Liver (tissue), 9 donors: Measurements from ENCODE around the gene CADPS. TPM values are rescaled to one million over a fixed set of nuclear protein-coding genes. Genes with fewer than 3 reads are reported as not detected.

Experiments
- DNase-seq: peaks from one replicate; pipeline ENCODE4 v3.0.0-alpha.2; 2017; ENCODE audit warnings: low spot score
- H3K27ac ChIP-seq, 2 donors: one replicate each; pipeline ENCODE4 v1.7.0; 2013; ENCODE audit warnings: inconsistent platforms in 2 of 2, low read length in 2 of 2, control low read depth in 1 of 2, low read depth in 1 of 2, mild to moderate bottlenecking in 1 of 2
- H3K27me3 ChIP-seq, 4 donors: one replicate each; pipeline versions ENCODE4 v1.6.1 to v1.7.0; 2013; ENCODE audit warnings: low read length in 3 of 4, inconsistent platforms in 1 of 4, mild to moderate bottlenecking in 1 of 4, moderate library complexity in 1 of 4; ENCODE audit not compliant: control insufficient read depth in 4 of 4, insufficient read depth in 4 of 4
- H3K36me3 ChIP-seq, 4 donors: one replicate each; pipeline versions ENCODE4 v1.6.1 to v1.7.0; 2013; ENCODE audit warnings: low read length in 3 of 4, mild to moderate bottlenecking in 3 of 4, low read depth in 1 of 4, moderate library complexity in 1 of 4; ENCODE audit not compliant: control insufficient read depth in 4 of 4, insufficient read depth in 3 of 4
- H3K4me1 ChIP-seq, 4 donors: one replicate each; pipeline versions ENCODE4 v1.6.1 to v1.7.0; 2013; ENCODE audit warnings: low read length in 3 of 4, mild to moderate bottlenecking in 3 of 4, moderate library complexity in 1 of 4; ENCODE audit not compliant: control insufficient read depth in 4 of 4, insufficient read depth in 4 of 4
- H3K4me3 ChIP-seq, 3 donors: one replicate each; pipeline versions ENCODE4 v1.6.1 to v1.7.0; 2013; ENCODE audit warnings: low read length in 3 of 3, control low read depth in 1 of 3, low read depth in 1 of 3, mild to moderate bottlenecking in 1 of 3
- H3K9ac ChIP-seq, 2 donors: one replicate each; pipeline ENCODE4 v1.7.0; 2013; ENCODE audit warnings: low read length in 2 of 2, mild to moderate bottlenecking in 2 of 2, moderate library complexity in 2 of 2, control low read depth in 1 of 2, low read depth in 1 of 2
- H3K9me3 ChIP-seq, 4 donors: one replicate each; pipeline versions ENCODE4 v1.6.1 to v1.7.0; 2013; ENCODE audit warnings: low read length in 3 of 4; ENCODE audit not compliant: control insufficient read depth in 4 of 4
- ATF3 ChIP-seq: IDR thresholded peaks from 2 replicates; pipeline ENCODE4 v1.6.1; 2016; ENCODE audit warnings: antibody characterized with exemption
- CTCF ChIP-seq: fragments of 150-350 bp; IDR thresholded peaks from 2 replicates; pipeline ENCODE4 v1.5.1; 2017; ENCODE audit warnings: improper control_type of control experiment, low read depth, low read length; ENCODE audit not compliant: missing input control
- EGR1 ChIP-seq, 2 donors: IDR thresholded peaks; 2 replicates each; pipeline ENCODE4 v1.6.1; 2016 to 2018; ENCODE audit warnings: antibody characterized with exemption in 2 of 2, low read depth in 2 of 2
- FOXA1 ChIP-seq: IDR thresholded peaks from 2 replicates; pipeline ENCODE4 v1.6.1; 2016; ENCODE audit warnings: antibody characterized with exemption
- FOXA2 ChIP-seq: IDR thresholded peaks from 2 replicates; pipeline ENCODE4 v1.6.1; 2016; ENCODE audit warnings: antibody characterized with exemption
- GABPA ChIP-seq, 2 donors: IDR thresholded peaks in 1 of 2; conservative IDR thresholded peaks in 1 of 2; 2 replicates each; pipeline ENCODE4 v1.6.1; 2016; ENCODE audit warnings: antibody characterized with exemption in 2 of 2, mild to moderate bottlenecking in 1 of 2, moderate library complexity in 1 of 2
- HNF4A ChIP-seq, 2 donors: conservative IDR thresholded peaks; 2 replicates each; pipeline ENCODE4 v1.6.1; 2016; ENCODE audit warnings: antibody characterized with exemption in 2 of 2, mild to moderate bottlenecking in 2 of 2
- HNF4G ChIP-seq: IDR thresholded peaks from 2 replicates; pipeline ENCODE4 v1.6.1; 2016; ENCODE audit warnings: antibody characterized with exemption
- JUND ChIP-seq, 2 donors: IDR thresholded peaks; 2 replicates each; pipeline ENCODE4 v1.6.1; 2016; ENCODE audit warnings: antibody characterized with exemption in 2 of 2
- MAX ChIP-seq: IDR thresholded peaks from 2 replicates; pipeline ENCODE4 v1.6.1; 2016; ENCODE audit warnings: antibody characterized with exemption
- NR2F2 ChIP-seq: IDR thresholded peaks from 2 replicates; pipeline ENCODE4 v1.6.1; 2016; ENCODE audit warnings: antibody characterized with exemption
- RAD21 ChIP-seq, 2 donors: IDR thresholded peaks; 2 replicates each; pipeline ENCODE4 v1.6.1; 2016; ENCODE audit warnings: antibody characterized with exemption in 2 of 2, mild to moderate bottlenecking in 2 of 2
- REST ChIP-seq: IDR thresholded peaks from 2 replicates; pipeline ENCODE4 v1.6.1; 2016; ENCODE audit warnings: antibody characterized with exemption, mild to moderate bottlenecking
- SP1 ChIP-seq: IDR thresholded peaks from 2 replicates; pipeline ENCODE4 v1.6.1; 2018; ENCODE audit warnings: antibody characterized with exemption, mild to moderate bottlenecking
- TAF1 ChIP-seq: conservative IDR thresholded peaks from 2 replicates; pipeline ENCODE4 v1.6.1; 2016; ENCODE audit warnings: antibody characterized with exemption, mild to moderate bottlenecking
- YY1 ChIP-seq: IDR thresholded peaks from 2 replicates; pipeline ENCODE4 v1.6.1; 2016; ENCODE audit warnings: antibody characterized with exemption, mild to moderate bottlenecking
- WGBS: extraction: QIAGEN DNeasy Blood & Tissue Kit; methylation state at CpG from one replicate; pipeline ENCODE4 v1.1.7; 2013; 5-methylcytosine and 5-hydroxymethylcytosine counted together
- polyA plus RNA-seq, 2 donors: library from polyadenylated mRNA; stranded (reverse) in 1 of 2; unstranded in 1 of 2; fragments of 200-250 nt in 1 of 2; fragments of >200 nt in 1 of 2; fragmentation: Nextera tagmentation in 1 of 2; extraction: Ambion mirVana in 1 of 2; gene quantifications; one replicate each; pipeline versions ENCODE4 v1.2.1 to v1.2.3, GENCODE V29; 2013 to 2015
- total RNA-seq, 2 donors: library from RNA; depleted of rRNA; stranded (reverse); fragments of >200 nt; gene quantifications; one replicate each; pipeline ENCODE4 v1.2.3, GENCODE V29; 2014
- donor health status: healthy.
- donor health status: healthy.
- donor health status: healthy.
- donor health status: healthy.
- donor health status: healthy.

CADPS gene
- total and polyA plus RNA-seq, 4 donors = 0.05 to 0.37 (median 0.17) TPM; not detected in 1

- no peak for DNase-seq
- Histone ChIP-seq H3K27me3 (peaks cover 0 to 9% (median 0%) of the 10 kb centered on the region in 4 donors), H3K4me1 (no peaks in the 10 kb centered on the region), H3K4me3 (no peak overlapping the region), H3K27ac (no peak overlapping the region), H3K9ac (no peak overlapping the region), H3K9me3 (no peaks in the 10 kb centered on the region), H3K36me3 (no peaks in the 10 kb centered on the region)
- TF ChIP-seq TAF1 (no peak), SP1 (no peak), FOXA2 (no peak), NR2F2 (no peak), CTCF (no peak), EGR1 (IDR thresholded peaks at IDR 0.05; ENCODE audit: low read depth in 2 of 2) (no peak), FOXA1 (no peak), JUND (IDR thresholded peaks at IDR 0.05) (no peak), GABPA (IDR thresholded peaks at IDR 0.05 in 1 of 2, conservative IDR thresholded peaks at IDR 0.05 in 1 of 2) (no peak), HNF4G (no peak), RAD21 (IDR thresholded peaks at IDR 0.05) (no peak), YY1 (no peak), REST (no peak), ATF3 (no peak)
- 86% methylated on average over 3 of the region's 3 CpGs for WGBS
Observed at GRCh38 chr3:62710751-62711150, 164.5 kb downstream of the CADPS start.

- DNase-seq = no peak
- TF ChIP-seq RAD21 (IDR thresholded peaks at IDR 0.05) = no peak
- no peak for TF ChIP-seq EGR1 (IDR thresholded peaks at IDR 0.05; ENCODE audit: low read depth in 2 of 2)
- TF ChIP-seq CTCF = no peak
- TF ChIP-seq TAF1 = no peak
- TF ChIP-seq HNF4A (conservative IDR thresholded peaks at IDR 0.05) = no peak
- no peak for TF ChIP-seq REST
- no peak for TF ChIP-seq MAX
- TF ChIP-seq ATF3 = no peak
- TF ChIP-seq FOXA2 = no peak
Observed at GRCh38 chr3:62708638-62709373, 166.4 kb downstream of the CADPS start.

More at GRCh38 chr3:62708638-62709373, 166.4 kb downstream of the CADPS start:
- H3K36me3 ChIP-seq = no peaks in the 10 kb centered on the region
- H3K9me3 ChIP-seq = no peaks in the 10 kb centered on the region
- H3K4me3 ChIP-seq = no peak overlapping the region
- no peaks in the 10 kb centered on the region for H3K4me1 ChIP-seq
- H3K27me3 ChIP-seq = peaks cover 0 to 9% (median 0%) of the 10 kb centered on the region in 4 donors
- 43% methylated on average over 5 of the region's 5 CpGs for WGBS
- no peak overlapping the region for H3K9ac ChIP-seq
- H3K27ac ChIP-seq = no peak overlapping the region
